ENCODE measurements around the gene NDUFAF2. TPM values are rescaled to one million over a fixed set of nuclear protein-coding genes. Genes with fewer than 3 reads are reported as not detected.

NDUFAF2 gene
- total RNA-seq, 1 donor from 2014 or later = 38.3 TPM

GRCh38 chr5:61119066-61119465, 174.1 kb downstream of the NDUFAF2 start:
- intact Hi-C loops (cut with DNase I) = no loop called here
- Histone ChIP-seq H3K36me3 (no peaks in the 10 kb centered on the region), H3K4me1 (no peaks in the 10 kb centered on the region), H3K9me3 (no peaks in the 10 kb centered on the region), H3K27me3 (no peaks in the 10 kb centered on the region), H3K4me3 (no peak overlapping the region), H3K27ac (no peak overlapping the region)
- no peak for DNase-seq (ENCODE audit: low spot score in 2 of 2)
- no peak for TF ChIP-seq CTCF (IDR thresholded peaks at IDR 0.05)

- Histone ChIP-seq H3K27me3 (no peaks in the 10 kb centered on the region), H3K4me1 (no peaks in the 10 kb centered on the region), H3K36me3 (no peaks in the 10 kb centered on the region), H3K4me3 (no peak overlapping the region), H3K27ac (no peak overlapping the region), H3K9me3 (no peaks in the 10 kb centered on the region)
- no peak for TF ChIP-seq CTCF (IDR thresholded peaks at IDR 0.05)
- DNase-seq (ENCODE audit: low spot score in 2 of 2) = no peak
- intact Hi-C loops (cut with DNase I) = no loop called here
Observed at GRCh38 chr5:61120534-61120933, 175.5 kb downstream of the NDUFAF2 start.

GRCh38 chr5:61123145-61123544, 178.1 kb downstream of the NDUFAF2 start:
- no peak for DNase-seq (ENCODE audit: low spot score in 2 of 2)
- Histone ChIP-seq H3K27ac (no peak overlapping the region), H3K4me1 (no peaks in the 10 kb centered on the region), H3K4me3 (no peak overlapping the region), H3K36me3 (no peaks in the 10 kb centered on the region), H3K27me3 (no peaks in the 10 kb centered on the region), H3K9me3 (no peaks in the 10 kb centered on the region)
- intact Hi-C loops (cut with DNase I) = no loop called here
- TF ChIP-seq CTCF (IDR thresholded peaks at IDR 0.05) = no peak

- Histone ChIP-seq H3K9me3 (no peaks in the 10 kb centered on the region), H3K36me3 (no peaks in the 10 kb centered on the region), H3K27me3 (no peaks in the 10 kb centered on the region), H3K4me1 (no peaks in the 10 kb centered on the region), H3K4me3 (no peak overlapping the region), H3K27ac (no peak overlapping the region)
- intact Hi-C loops (cut with DNase I) = no loop called here
- TF ChIP-seq CTCF (IDR thresholded peaks at IDR 0.05) = no peak
- no peak for DNase-seq (ENCODE audit: low spot score in 2 of 2)
Observed at GRCh38 chr5:61130289-61130688, 185.3 kb downstream of the NDUFAF2 start.

GRCh38 chr5:61132559-61132958, 187.6 kb downstream of the NDUFAF2 start:
- no peaks in the 10 kb centered on the region for H3K27me3 ChIP-seq
- H3K27ac ChIP-seq = no peak overlapping the region
- intact Hi-C loops (cut with DNase I) = no loop called here
- H3K4me1 ChIP-seq = no peaks in the 10 kb centered on the region
- H3K9me3 ChIP-seq = no peaks in the 10 kb centered on the region
- no peak overlapping the region for H3K4me3 ChIP-seq
- DNase-seq (ENCODE audit: low spot score in 2 of 2) = no peak
- no peaks in the 10 kb centered on the region for H3K36me3 ChIP-seq
- TF ChIP-seq CTCF (IDR thresholded peaks at IDR 0.05) = no peak

- DNase-seq (ENCODE audit: low spot score in 2 of 2) = no peak
- no peaks in the 10 kb centered on the region for H3K27me3 ChIP-seq
- H3K27ac ChIP-seq = no peak overlapping the region
- H3K36me3 ChIP-seq = no peaks in the 10 kb centered on the region
- no peak overlapping the region for H3K4me3 ChIP-seq
- intact Hi-C loops (cut with DNase I) = no loop called here
- no peak for TF ChIP-seq CTCF (IDR thresholded peaks at IDR 0.05)
- H3K9me3 ChIP-seq = no peaks in the 10 kb centered on the region
- no peaks in the 10 kb centered on the region for H3K4me1 ChIP-seq
Observed at GRCh38 chr5:61137835-61138234, 192.8 kb downstream of the NDUFAF2 start.
